ENCODE results near the gene TEX22.

GRCh38 chr14:105392131-105393090 is 5.9 kb upstream of the TEX22 start:
- TF ChIP-seq CTCF (IDR thresholded peaks at IDR 0.05) (no peak), POLR2A (IDR thresholded peaks at IDR 0.05) (no peak)

All from body of pancreas (tissue), 4 donors.